ENCODE measurements around the gene ZNF804B.

ZNF804B gene

GRCh38 chr7:89259085-89259484 is 499.6 kb downstream of the ZNF804B start:
- DNase-seq: no peak
- TF ChIP-seq GATA1 (IDR thresholded peaks at IDR 0.05; ENCODE audit: low read depth, low read length): no peak

- TF ChIP-seq GATA1 (IDR thresholded peaks at IDR 0.05; ENCODE audit: low read depth, low read length) (no peak), POLR2A (IDR thresholded peaks at IDR 0.05; ENCODE audit: low read length) (no peak)
- DNase-seq: no peak
Measured at GRCh38 chr7:89264126-89264525, 504.6 kb downstream of the ZNF804B start.

- TF ChIP-seq POLR2A (IDR thresholded peaks at IDR 0.05; ENCODE audit: low read length) (no peak), GATA1 (IDR thresholded peaks at IDR 0.05; ENCODE audit: low read depth, low read length) (no peak)
- no peak for DNase-seq
Measured at GRCh38 chr7:89265631-89266030, 506.1 kb downstream of the ZNF804B start.

GRCh38 chr7:89283302-89283701 is 523.8 kb downstream of the ZNF804B start:
- no peak for DNase-seq
- TF ChIP-seq GATA1 (IDR thresholded peaks at IDR 0.05; ENCODE audit: low read depth, low read length) (no peak), POLR2A (IDR thresholded peaks at IDR 0.05; ENCODE audit: low read length) (no peak)

- no peak for TF ChIP-seq GATA1 (IDR thresholded peaks at IDR 0.05; ENCODE audit: low read depth, low read length)
- no peak for TF ChIP-seq POLR2A (IDR thresholded peaks at IDR 0.05; ENCODE audit: low read length)
- no peak for DNase-seq
Measured at GRCh38 chr7:89308535-89308934, 549.0 kb downstream of the ZNF804B start.

GRCh38 chr7:89311886-89312285 is 552.4 kb downstream of the ZNF804B start:
- TF ChIP-seq POLR2A (IDR thresholded peaks at IDR 0.05; ENCODE audit: low read length) (no peak), GATA1 (IDR thresholded peaks at IDR 0.05; ENCODE audit: low read depth, low read length) (no peak)

GRCh38 chr7:89312551-89312950 is 553.1 kb downstream of the ZNF804B start:
- TF ChIP-seq GATA1 (IDR thresholded peaks at IDR 0.05; ENCODE audit: low read depth, low read length): no peak
- TF ChIP-seq POLR2A (IDR thresholded peaks at IDR 0.05; ENCODE audit: low read length): no peak
- no peak for DNase-seq

More at GRCh38 chr7:89311886-89312285, 552.4 kb downstream of the ZNF804B start:
- no peak for DNase-seq

- no peak for TF ChIP-seq POLR2A (IDR thresholded peaks at IDR 0.05; ENCODE audit: low read length)
- no peak for TF ChIP-seq GATA1 (IDR thresholded peaks at IDR 0.05; ENCODE audit: low read depth, low read length)
- no peak for DNase-seq
Measured at GRCh38 chr7:89316584-89317251, 557.2 kb downstream of the ZNF804B start.

GRCh38 chr7:89332026-89332425 is 572.5 kb downstream of the ZNF804B start:
- no peak for DNase-seq
- TF ChIP-seq GATA1 (IDR thresholded peaks at IDR 0.05; ENCODE audit: low read depth, low read length) (no peak), POLR2A (IDR thresholded peaks at IDR 0.05; ENCODE audit: low read length) (no peak)

GRCh38 chr7:89334797-89335196 is 575.3 kb downstream of the ZNF804B start:
- no peak for DNase-seq
- TF ChIP-seq POLR2A (IDR thresholded peaks at IDR 0.05; ENCODE audit: low read length) (no peak), GATA1 (IDR thresholded peaks at IDR 0.05; ENCODE audit: low read depth, low read length) (no peak)

- TF ChIP-seq POLR2A (IDR thresholded peaks at IDR 0.05; ENCODE audit: low read length) (no peak), GATA1 (IDR thresholded peaks at IDR 0.05; ENCODE audit: low read depth, low read length) (no peak)
- no peak for DNase-seq
Measured at GRCh38 chr7:89335490-89335889, 576.0 kb downstream of the ZNF804B start.

GRCh38 chr7:89336121-89336520 is 576.6 kb downstream of the ZNF804B start:
- no peak for DNase-seq
- TF ChIP-seq POLR2A (IDR thresholded peaks at IDR 0.05; ENCODE audit: low read length): no peak
- no peak for TF ChIP-seq GATA1 (IDR thresholded peaks at IDR 0.05; ENCODE audit: low read depth, low read length)

GRCh38 chr7:89339748-89340147 is 580.2 kb downstream of the ZNF804B start:
- TF ChIP-seq POLR2A (IDR thresholded peaks at IDR 0.05; ENCODE audit: low read length) (no peak), GATA1 (IDR thresholded peaks at IDR 0.05; ENCODE audit: low read depth, low read length) (no peak)
- DNase-seq: no peak

- TF ChIP-seq POLR2A (IDR thresholded peaks at IDR 0.05; ENCODE audit: low read length): no peak
- no peak for DNase-seq
Measured at GRCh38 chr7:89357121-89357520, 597.6 kb downstream of the ZNF804B start.

- no peak for DNase-seq
- no peak for TF ChIP-seq POLR2A (IDR thresholded peaks at IDR 0.05; ENCODE audit: low read length)
- no peak for TF ChIP-seq GATA1 (IDR thresholded peaks at IDR 0.05; ENCODE audit: low read depth, low read length)
Measured at GRCh38 chr7:89377219-89377618, 617.7 kb downstream of the ZNF804B start.

- no peak for TF ChIP-seq POLR2A (IDR thresholded peaks at IDR 0.05; ENCODE audit: low read length)
- no peak for TF ChIP-seq GATA1 (IDR thresholded peaks at IDR 0.05; ENCODE audit: low read depth, low read length)
- no peak for DNase-seq
Measured at GRCh38 chr7:89385411-89385810, 625.9 kb downstream of the ZNF804B start.
